Measurements from ENCODE around the gene VMAC.

VMAC gene

GRCh38 chr19:5921516-5922160 lies 17.0 kb downstream of the VMAC start:
- no peak overlapping the region for H3K4me2 ChIP-seq
- H3K36me3 ChIP-seq (ENCODE audit: insufficient read depth) = no peaks in the 10 kb centered on the region
- no peak for TF ChIP-seq CTCF (conservative IDR thresholded peaks at IDR 0.05; ENCODE audit: low read depth, low read length)
- H4K20me1 ChIP-seq (ENCODE audit: insufficient read depth) = no peaks in the 10 kb centered on the region
- H3K79me2 ChIP-seq (ENCODE audit: insufficient read depth, low read depth) = no peaks in the 10 kb centered on the region
- H2AFZ ChIP-seq (ENCODE audit: low read depth) = no peak overlapping the region
- H3K4me3 ChIP-seq (IDR thresholded peaks at IDR 0.05; ENCODE audit: insufficient read depth, low read depth, low read length) = no peak overlapping the region
- H3K27me3 ChIP-seq (ENCODE audit: insufficient read depth, low read depth) = no peaks in the 10 kb centered on the region
- H3K9ac ChIP-seq = no peak overlapping the region
- H3K4me1 ChIP-seq (ENCODE audit: low read depth, poor library complexity, severe bottlenecking) = no peaks in the 10 kb centered on the region
- H3K27ac ChIP-seq = no peak overlapping the region

- Histone ChIP-seq H3K4me1 (ENCODE audit: low read depth, poor library complexity, severe bottlenecking) (no peaks in the 10 kb centered on the region), H3K79me2 (ENCODE audit: insufficient read depth, low read depth) (no peaks in the 10 kb centered on the region), H3K27me3 (ENCODE audit: insufficient read depth, low read depth) (no peaks in the 10 kb centered on the region), H3K27ac (no peak overlapping the region), H2AFZ (ENCODE audit: low read depth) (no peak overlapping the region), H3K9ac (no peak overlapping the region), H3K4me2 (no peak overlapping the region), H4K20me1 (ENCODE audit: insufficient read depth) (no peaks in the 10 kb centered on the region), H3K36me3 (ENCODE audit: insufficient read depth) (no peaks in the 10 kb centered on the region), H3K4me3 (IDR thresholded peaks at IDR 0.05; ENCODE audit: insufficient read depth, low read depth, low read length) (no peak overlapping the region)
- TF ChIP-seq CTCF (conservative IDR thresholded peaks at IDR 0.05; ENCODE audit: low read depth, low read length) = no peak
Observed at GRCh38 chr19:5922161-5922545, 17.5 kb downstream of the VMAC start.

- no peak overlapping the region for H3K4me2 ChIP-seq
- no peak overlapping the region for H2AFZ ChIP-seq (ENCODE audit: low read depth)
- no peak overlapping the region for H3K4me3 ChIP-seq (IDR thresholded peaks at IDR 0.05; ENCODE audit: insufficient read depth, low read depth, low read length)
- H3K27ac ChIP-seq = no peak overlapping the region
- no peaks in the 10 kb centered on the region for H3K36me3 ChIP-seq (ENCODE audit: insufficient read depth)
- H3K27me3 ChIP-seq (ENCODE audit: insufficient read depth, low read depth) = no peaks in the 10 kb centered on the region
- no peaks in the 10 kb centered on the region for H4K20me1 ChIP-seq (ENCODE audit: insufficient read depth)
- TF ChIP-seq CTCF (conservative IDR thresholded peaks at IDR 0.05; ENCODE audit: low read depth, low read length) = no peak
- H3K79me2 ChIP-seq (ENCODE audit: insufficient read depth, low read depth) = no peaks in the 10 kb centered on the region
- H3K4me1 ChIP-seq (ENCODE audit: low read depth, poor library complexity, severe bottlenecking) = no peaks in the 10 kb centered on the region
- no peak overlapping the region for H3K9ac ChIP-seq
Observed at GRCh38 chr19:5923356-5923755, 18.7 kb downstream of the VMAC start.

GRCh38 chr19:5925830-5926427 lies 21.3 kb downstream of the VMAC start:
- H3K27ac ChIP-seq = no peak overlapping the region
- no peak overlapping the region for H3K4me2 ChIP-seq
- H3K4me3 ChIP-seq (IDR thresholded peaks at IDR 0.05; ENCODE audit: insufficient read depth, low read depth, low read length) = no peak overlapping the region
- H3K36me3 ChIP-seq (ENCODE audit: insufficient read depth) = no peaks in the 10 kb centered on the region
- H3K4me1 ChIP-seq (ENCODE audit: low read depth, poor library complexity, severe bottlenecking) = no peaks in the 10 kb centered on the region
- no peak overlapping the region for H3K9ac ChIP-seq
- H4K20me1 ChIP-seq (ENCODE audit: insufficient read depth) = no peaks in the 10 kb centered on the region
- TF ChIP-seq CTCF (conservative IDR thresholded peaks at IDR 0.05; ENCODE audit: low read depth, low read length) = no peak
- no peaks in the 10 kb centered on the region for H3K79me2 ChIP-seq (ENCODE audit: insufficient read depth, low read depth)
- H3K27me3 ChIP-seq (ENCODE audit: insufficient read depth, low read depth) = no peaks in the 10 kb centered on the region
- no peak overlapping the region for H2AFZ ChIP-seq (ENCODE audit: low read depth)
